K562 (cell line): ENCODE data around the gene FUT8. TPM values are rescaled to one million over a fixed set of nuclear protein-coding genes. Genes with fewer than 3 reads are reported as not detected.

Source experiments
- ATAC-seq: fragments of 200-7000 bp; cut with Tn5 transposase; 3 replicates; pipeline ENCODE4 v1.9.1; 2020; ENCODE audit warnings: moderate library complexity
- BruUV-seq: library from RNA; stranded (reverse); fragments of 400-500 nt; replicated peaks from 2 replicates; lab custom pipeline; 2021; lab: Mats Ljungman, UMichigan
- CTCF ChIA-PET: fragments of 300-600 bp; formaldehyde crosslinking; extraction: SDS; loops from one replicate; lab custom pipeline; 2021; ENCODE audit warnings: low intra/inter-chr PET ratio; lab: Yijun Ruan, JAX
- POLR2A ChIA-PET: fragments of 300-600, 350-650 bp; sonication (Branson Sonifier 250); formaldehyde crosslinking; extraction: SDS; loops from one replicate; lab custom pipeline; 2021; ENCODE audit warnings: antibody characterized with exemption, inconsistent platforms; lab: Yijun Ruan, JAX
- DNase-seq, 4 experiments: peaks; one replicate each; pipeline versions ENCODE4 v3.0.0 to v3.0.0-alpha.2; 2011 to 2018; ENCODE audit warnings: low spot score in 3 of 4, mixed read lengths in 3 of 4; ENCODE audit errors: extremely low read depth in 1 of 4
- FAIRE-seq: peaks from 2 replicates; lab custom pipeline; 2011; peaks lifted over from hg19 to GRCh38; lab: Jason Lieb, UNC
- H2AFZ ChIP-seq: 2 replicates; pipeline ENCODE4 v1.6.0; 2011; ENCODE audit warnings: low read depth, low read length, control low read depth, inconsistent platforms
- H3K27ac ChIP-seq: fragments of 200-600 bp; 3 replicates; pipeline ENCODE4 v1.8.0; 2011; ENCODE audit warnings: low read depth, mild to moderate bottlenecking, control low read depth, inconsistent platforms, low read length, moderate library complexity, mixed read lengths; ENCODE audit errors: extremely low read depth
- H3K27me3 ChIP-seq, 2 experiments: fragments of 300-600 bp in 1 of 2; 2 replicates in 1 of 2; 3 replicates in 1 of 2; pipeline versions ENCODE4 v1.6.0 to v1.8.0; 2011; ENCODE audit warnings: inconsistent platforms in 2 of 2, low read length in 2 of 2, mild to moderate bottlenecking in 1 of 2, mixed read lengths in 1 of 2, moderate library complexity in 1 of 2; ENCODE audit not compliant: control insufficient read depth in 2 of 2, insufficient read depth in 2 of 2
- H3K36me3 ChIP-seq: fragments of 300-600 bp; 3 replicates; pipeline ENCODE4 v1.8.0; 2011; ENCODE audit warnings: mild to moderate bottlenecking, low read length, inconsistent platforms; ENCODE audit not compliant: control insufficient read depth, insufficient read depth
- H3K4me1 ChIP-seq, 2 experiments: fragments of 200-600 bp in 1 of 2; replicated peaks in 1 of 2; 2 replicates in 1 of 2; 3 replicates in 1 of 2; pipeline versions ENCODE4 v1.5.1 to v1.8.0; 2011; ENCODE audit warnings: inconsistent platforms in 2 of 2, low read length in 2 of 2, mild to moderate bottlenecking in 1 of 2, mixed read lengths in 1 of 2, moderate library complexity in 1 of 2; ENCODE audit not compliant: control insufficient read depth in 2 of 2, insufficient read depth in 2 of 2
- H3K4me2 ChIP-seq: 2 replicates; pipeline ENCODE4 v1.6.1; 2011; ENCODE audit warnings: low read length, control low read depth, inconsistent platforms, mixed read lengths; ENCODE audit not compliant: insufficient read depth
- H3K4me3 ChIP-seq: fragments of 200-600 bp; sonication (generic), shearing (Covaris generic); 2 replicates; pipeline ENCODE4 v1.5.1; 2016; ENCODE audit warnings: control low read depth, inconsistent platforms
- H3K79me2 ChIP-seq: fragments of 200-600 bp; 3 replicates; pipeline ENCODE4 v1.8.0; 2011; ENCODE audit warnings: low read length, inconsistent platforms; ENCODE audit not compliant: control insufficient read depth, insufficient read depth
- H3K9ac ChIP-seq, 2 experiments: 2 replicates each; pipeline versions ENCODE4 v1.6.0 to v1.6.1; 2011; ENCODE audit warnings: low read depth in 2 of 2, low read length in 2 of 2, control low read depth in 1 of 2, inconsistent platforms in 1 of 2, mild to moderate bottlenecking in 1 of 2, mixed read lengths in 1 of 2; ENCODE audit not compliant: insufficient read depth in 1 of 2
- H3K9me1 ChIP-seq: one replicate; pipeline ENCODE4 v1.6.0; 2011; ENCODE audit warnings: inconsistent platforms, mild to moderate bottlenecking, low read length, moderate library complexity; ENCODE audit not compliant: control insufficient read depth, insufficient read depth
- H3K9me3 ChIP-seq: replicated peaks from 2 replicates; pipeline ENCODE4 v1.5.1; 2011; ENCODE audit warnings: low read depth, low read length, inconsistent platforms; ENCODE audit not compliant: control insufficient read depth, insufficient read depth
- H4K20me1 ChIP-seq: replicated peaks from 2 replicates; pipeline ENCODE4 v1.6.1; 2011; ENCODE audit warnings: low read length, inconsistent platforms, mixed read lengths; ENCODE audit not compliant: control insufficient read depth, insufficient read depth
- CBX3 ChIP-seq, 2 experiments: IDR thresholded peaks; 1 replicate in 1 of 2; 2 replicates in 1 of 2; pipeline ENCODE4 v1.6.1; 2012; ENCODE audit warnings: inconsistent platforms in 2 of 2, low read length in 2 of 2, borderline replicate concordance in 1 of 2, control low read depth in 1 of 2
- CBX5 ChIP-seq: IDR thresholded peaks from 2 replicates; pipeline ENCODE4 v1.6.1; 2014; ENCODE audit warnings: low read depth, borderline replicate concordance
- EWSR1 ChIP-seq: fragments of 450-650 bp; IDR thresholded peaks from 2 replicates; pipeline ENCODE4 v1.6.1; 2018; ENCODE audit warnings: borderline replicate concordance, mild to moderate bottlenecking, low read depth, moderate library complexity; ENCODE audit not compliant: partially characterized antibody
- JUND ChIP-seq, 2 experiments: IDR thresholded peaks; 2 replicates in 1 of 2; 3 replicates in 1 of 2; pipeline ENCODE4 v1.6.1; 2011; ENCODE audit warnings: borderline replicate concordance in 2 of 2, low read depth in 2 of 2, low read length in 2 of 2, improper control_type of control experiment in 1 of 2, missing biosample characterization in 1 of 2, missing genetic modification characterization in 1 of 2, missing genetic modification reagents in 1 of 2
- KDM4B ChIP-seq, 2 experiments: fragments of 450-650 bp in 1 of 2; sonication (generic) in 1 of 2; IDR thresholded peaks; 2 replicates each; pipeline ENCODE4 v1.6.1; 2016 to 2017; ENCODE audit warnings: borderline replicate concordance in 2 of 2, antibody characterized with exemption in 1 of 2, low read depth in 1 of 2, mild to moderate bottlenecking in 1 of 2
- NCOA6 ChIP-seq: fragments of 450-650 bp; IDR thresholded peaks from 2 replicates; pipeline ENCODE4 v1.6.1; 2017; ENCODE audit warnings: mild to moderate bottlenecking
- SMARCE1 ChIP-seq: fragments of 450-650 bp; IDR thresholded peaks from 2 replicates; pipeline ENCODE4 v1.7.1; 2016; ENCODE audit warnings: mild to moderate bottlenecking
- SNRNP70 ChIP-seq: fragments of 200-400 bp; formaldehyde crosslinking; optimal IDR thresholded peaks from 2 replicates; pipeline ENCODE3; 2017; ENCODE audit warnings: low read depth, low read length
- SREBF1 ChIP-seq: fragments of 150-350 bp; IDR thresholded peaks from 2 replicates; pipeline ENCODE4 v1.6.1; 2014; ENCODE audit warnings: antibody characterized with exemption, low read depth, low read length, borderline replicate concordance
- TCF7L2 ChIP-seq: fragments of 150-350 bp; IDR thresholded peaks from 2 replicates; pipeline ENCODE4 v1.6.1; 2016; ENCODE audit warnings: low read depth, mild to moderate bottlenecking, low read length, moderate library complexity
- ZNF232 ChIP-seq: sonication (generic); formaldehyde crosslinking; IDR thresholded peaks from 2 replicates; pipeline ENCODE4 v1.8.0; 2022; ENCODE audit warnings: mild to moderate bottlenecking, missing genetic modification reagents
- WGBS: fragments of 100-300 bp; shearing (Covaris generic); methylation state at CpG from one replicate; pipeline ENCODE4 v1.1.6; 2016; ENCODE audit warnings: low coverage, mixed read lengths; ENCODE audit not compliant: insufficient coverage; ENCODE audit errors: missing lambda C conversion rate; 5-methylcytosine and 5-hydroxymethylcytosine counted together
- in situ Hi-C: fragments of 300-500 bp; cut with MboI; formaldehyde crosslinking; loops from 4 replicates; pipeline ENCODE4 v1.15.0; 2018; ENCODE audit warnings: inconsistent platforms, mixed read lengths
- intact Hi-C: fragments of 100-400 bp; cut with micrococcal nuclease; formaldehyde crosslinking; loops from 2 replicates; pipeline ENCODE4 v1.14.2; 2022
- polyA plus RNA-seq, 8 experiments: library from polyadenylated mRNA; depleted of rRNA in 4 of 8; stranded (reverse) in 5 of 8; unstranded in 3 of 8; fragments of >200 nt; fragmentation: Nextera tagmentation in 2 of 8; fragmentation: Illumina TruSeq in 1 of 8; extraction: Ambion mirVana in 2 of 8; extraction: Trizol in 1 of 8; gene quantifications; 2 replicates each; pipeline versions ENCODE4 v1.2.1 to v1.2.3, GENCODE V29; 2011 to 2014; ENCODE audit warnings: inconsistent platforms in 1 of 8, missing spikeins in 1 of 8
- total RNA-seq, 7 experiments: library from RNA; depleted of rRNA in 6 of 7; stranded (reverse); fragments of >200 nt in 6 of 7; fragmentation: Illumina TruSeq in 2 of 7; extraction: Trizol in 2 of 7; gene quantifications; 2 replicates each; pipeline versions ENCODE4 v1.2.1 to v1.2.3, GENCODE V29; 2011 to 2021; ENCODE audit warnings: low replicate concordance in 1 of 7
- TF ChIP-seq, protein P1 (sequence below), 2 experiments: fragments of 250-450 bp in 1 of 2; fragments of 450-650 bp in 1 of 2; sonication (Bioruptor Pico) in 1 of 2; IDR thresholded peaks; 2 replicates each; pipeline versions ENCODE4 v1.6.1 to v1.8.0; 2016 to 2021; ENCODE audit warnings: mild to moderate bottlenecking in 2 of 2, moderate library complexity in 2 of 2, missing compliant biosample characterization in 1 of 2, missing genetic modification characterization in 1 of 2
- TF ChIP-seq, protein P2 (sequence below): sonication (generic); formaldehyde crosslinking; IDR thresholded peaks from 2 replicates; pipeline ENCODE4 v1.8.0; 2022; ENCODE audit warnings: mild to moderate bottlenecking, missing genetic modification reagents
- TF ChIP-seq, protein P3 (sequence below): fragments of 150-350 bp; conservative IDR thresholded peaks from 2 replicates; pipeline ENCODE4 v1.6.1; 2014; ENCODE audit warnings: low read length
- TF ChIP-seq, protein P4 (sequence below): sonication (generic); formaldehyde crosslinking; IDR thresholded peaks from 2 replicates; pipeline ENCODE4 v1.8.0; 2022; ENCODE audit warnings: mild to moderate bottlenecking, missing genetic modification reagents

The FUT8 gene
- total and polyA plus RNA-seq, 9 of the 15 experiments (the other 6 are each of a cell fraction or from before 2014, with no cell fraction given) = 4.1 to 15.2 (median 7.8) TPM

DNA sequence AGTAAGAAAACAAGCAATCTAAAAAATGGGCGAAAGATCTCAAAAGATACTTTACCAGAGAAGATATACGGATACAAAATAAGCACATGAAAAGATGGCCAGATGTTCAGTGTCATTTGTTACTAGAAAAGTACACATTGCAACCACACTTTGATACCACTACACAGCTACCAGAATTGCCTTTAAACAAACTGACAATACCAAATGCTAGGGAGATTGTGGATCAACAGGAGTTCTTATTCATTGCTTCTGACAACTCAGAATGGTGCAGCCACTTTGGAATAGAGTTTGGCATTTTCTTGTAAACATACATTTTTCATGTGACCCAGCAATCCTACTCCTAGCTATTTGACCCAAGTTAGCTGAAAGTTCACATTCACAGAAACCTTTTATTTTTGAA is 136.3 kb downstream of the FUT8 start:
- Histone ChIP-seq H3K79me2 (no peaks in the 10 kb centered on the region), H3K4me3 (no peak overlapping the region), H3K4me1 (no peaks in the 10 kb centered on the region), H2AFZ (no peak overlapping the region), H3K27me3 (no peaks in the 10 kb centered on the region), H4K20me1 (no peaks in the 10 kb centered on the region), H3K4me2 (no peak overlapping the region), H3K27ac (no peak overlapping the region), H3K9ac (no peak overlapping the region), H3K36me3 (no peaks in the 10 kb centered on the region), H3K9me1 (no peaks in the 10 kb centered on the region), H3K9me3 (no peaks in the 10 kb centered on the region)
- ATAC-seq (no peak), FAIRE-seq (no peak), DNase-seq (no peak)
- no TSS peak for BruUV-seq
- POLR2A ChIA-PET = no interaction called here
- WGBS = 51% methylated on average over 2 of the region's 2 CpGs
- TF ChIP-seq ZNF232 (CRISPR knock-in tag) (no peak), NCOA6 (no peak), TCF7L2 (no peak), KDM4B (IDR thresholded peaks at IDR 0.05; ENCODE audit: borderline replicate concordance in 2 of 2, low read depth in 1 of 2) (no peak), SMARCE1 (no peak), EWSR1 (no peak), CBX5 (no peak), CBX3 (IDR thresholded peaks at IDR 0.05; ENCODE audit: borderline replicate concordance in 1 of 2, low read length in 2 of 2) (no peak), SREBF1 (no peak), JUND (IDR thresholded peaks at IDR 0.05; ENCODE audit: borderline replicate concordance, low read depth, low read length) (no peak), JUND (tag; IDR thresholded peaks at IDR 0.05; ENCODE audit: borderline replicate concordance, low read depth, low read length) (no peak), SNRNP70 (no peak)
- TF ChIP-seq, protein P1, sequence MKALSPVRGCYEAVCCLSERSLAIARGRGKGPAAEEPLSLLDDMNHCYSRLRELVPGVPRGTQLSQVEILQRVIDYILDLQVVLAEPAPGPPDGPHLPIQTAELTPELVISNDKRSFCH (CRISPR knock-in tag; IDR thresholded peaks at IDR 0.05) = no peak
- TF ChIP-seq, protein P1 (tag; IDR thresholded peaks at IDR 0.05) = no peak
- TF ChIP-seq, protein P2, sequence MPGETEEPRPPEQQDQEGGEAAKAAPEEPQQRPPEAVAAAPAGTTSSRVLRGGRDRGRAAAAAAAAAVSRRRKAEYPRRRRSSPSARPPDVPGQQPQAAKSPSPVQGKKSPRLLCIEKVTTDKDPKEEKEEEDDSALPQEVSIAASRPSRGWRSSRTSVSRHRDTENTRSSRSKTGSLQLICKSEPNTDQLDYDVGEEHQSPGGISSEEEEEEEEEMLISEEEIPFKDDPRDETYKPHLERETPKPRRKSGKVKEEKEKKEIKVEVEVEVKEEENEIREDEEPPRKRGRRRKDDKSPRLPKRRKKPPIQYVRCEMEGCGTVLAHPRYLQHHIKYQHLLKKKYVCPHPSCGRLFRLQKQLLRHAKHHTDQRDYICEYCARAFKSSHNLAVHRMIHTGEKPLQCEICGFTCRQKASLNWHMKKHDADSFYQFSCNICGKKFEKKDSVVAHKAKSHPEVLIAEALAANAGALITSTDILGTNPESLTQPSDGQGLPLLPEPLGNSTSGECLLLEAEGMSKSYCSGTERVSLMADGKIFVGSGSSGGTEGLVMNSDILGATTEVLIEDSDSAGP (CRISPR knock-in tag) = no peak
- TF ChIP-seq, protein P3, sequence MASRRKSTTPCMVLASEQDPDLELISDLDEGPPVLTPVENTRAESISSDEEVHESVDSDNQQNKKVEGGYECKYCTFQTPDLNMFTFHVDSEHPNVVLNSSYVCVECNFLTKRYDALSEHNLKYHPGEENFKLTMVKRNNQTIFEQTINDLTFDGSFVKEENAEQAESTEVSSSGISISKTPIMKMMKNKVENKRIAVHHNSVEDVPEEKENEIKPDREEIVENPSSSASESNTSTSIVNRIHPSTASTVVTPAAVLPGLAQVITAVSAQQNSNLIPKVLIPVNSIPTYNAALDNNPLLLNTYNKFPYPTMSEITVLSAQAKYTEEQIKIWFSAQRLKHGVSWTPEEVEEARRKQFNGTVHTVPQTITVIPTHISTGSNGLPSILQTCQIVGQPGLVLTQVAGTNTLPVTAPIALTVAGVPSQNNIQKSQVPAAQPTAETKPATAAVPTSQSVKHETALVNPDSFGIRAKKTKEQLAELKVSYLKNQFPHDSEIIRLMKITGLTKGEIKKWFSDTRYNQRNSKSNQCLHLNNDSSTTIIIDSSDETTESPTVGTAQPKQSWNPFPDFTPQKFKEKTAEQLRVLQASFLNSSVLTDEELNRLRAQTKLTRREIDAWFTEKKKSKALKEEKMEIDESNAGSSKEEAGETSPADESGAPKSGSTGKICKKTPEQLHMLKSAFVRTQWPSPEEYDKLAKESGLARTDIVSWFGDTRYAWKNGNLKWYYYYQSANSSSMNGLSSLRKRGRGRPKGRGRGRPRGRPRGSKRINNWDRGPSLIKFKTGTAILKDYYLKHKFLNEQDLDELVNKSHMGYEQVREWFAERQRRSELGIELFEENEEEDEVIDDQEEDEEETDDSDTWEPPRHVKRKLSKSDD = no peak
- TF ChIP-seq, protein P4, sequence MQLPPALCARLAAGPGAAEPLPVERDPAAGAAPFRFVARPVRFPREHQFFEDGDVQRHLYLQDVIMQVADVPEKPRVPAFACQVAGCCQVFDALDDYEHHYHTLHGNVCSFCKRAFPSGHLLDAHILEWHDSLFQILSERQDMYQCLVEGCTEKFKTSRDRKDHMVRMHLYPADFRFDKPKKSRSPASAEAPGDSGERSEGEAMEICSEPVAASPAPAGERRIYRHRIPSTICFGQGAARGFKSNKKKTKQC = no peak
- in situ Hi-C loops (no loop called here), intact Hi-C loops (no loop called here)
- CTCF ChIA-PET = no interaction called here
